ENCODE data around the gene ARHGEF5. TPM values are rescaled to one million over a fixed set of nuclear protein-coding genes. Genes with fewer than 3 reads are reported as not detected.
"Not testable (repeated sequence)": the region's sequence is repeated elsewhere in the genome, so short reads cannot be mapped to it uniquely, and the experiment has no call there.

Gene ARHGEF5
- polyA plus RNA-seq, 2 donors: 14.6 to 22.1 TPM

DNA sequence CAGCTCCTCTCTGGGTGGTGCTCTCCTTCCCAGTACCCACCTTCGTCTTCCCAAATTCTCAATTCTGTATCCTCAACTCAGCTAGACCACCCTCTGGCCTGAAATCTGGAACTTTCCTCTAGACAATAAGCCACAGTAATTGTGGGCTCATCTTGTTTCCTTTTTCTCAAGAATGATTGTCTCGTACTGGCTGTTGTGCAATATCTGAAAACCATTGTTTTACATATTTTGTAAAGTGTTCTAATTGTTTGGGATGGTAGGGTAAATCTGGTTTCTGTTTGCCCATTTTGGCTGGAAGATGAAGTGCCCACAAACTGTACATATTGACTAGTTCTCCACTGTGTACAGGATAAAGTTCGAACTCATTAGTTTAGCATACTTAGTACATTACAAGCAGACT, 59.6 kb downstream of the ARHGEF5 start:
- WGBS, 2 donors: 52 to 73% methylated on average over 3 of the region's 3 CpGs
- peaks cover 0 to 4% of the 10 kb centered on the region in 2 donors for H3K4me1 ChIP-seq (ENCODE audit: control insufficient read depth in 2 of 2, insufficient read depth in 2 of 2, low read length in 1 of 2)
- H3K36me3 ChIP-seq (ENCODE audit: control insufficient read depth in 2 of 2, insufficient read depth in 2 of 2, low read length in 1 of 2): no peaks in the 10 kb centered on the region
- H3K9me3 ChIP-seq (ENCODE audit: control insufficient read depth in 2 of 2, insufficient read depth in 1 of 2, low read depth in 1 of 2, low read length in 1 of 2): peaks cover 0 to 3% of the 10 kb centered on the region in 2 donors
- H3K27ac ChIP-seq (ENCODE audit: low read depth in 2 of 2, low read length in 1 of 2): no peak overlapping the region
- H3K27me3 ChIP-seq (ENCODE audit: control insufficient read depth in 1 of 2, insufficient read depth in 2 of 2, low read length in 2 of 2): no peaks in the 10 kb centered on the region
- H3K4me3 ChIP-seq (ENCODE audit: low read depth in 1 of 2, low read length in 2 of 2): no peak overlapping the region

DNA sequence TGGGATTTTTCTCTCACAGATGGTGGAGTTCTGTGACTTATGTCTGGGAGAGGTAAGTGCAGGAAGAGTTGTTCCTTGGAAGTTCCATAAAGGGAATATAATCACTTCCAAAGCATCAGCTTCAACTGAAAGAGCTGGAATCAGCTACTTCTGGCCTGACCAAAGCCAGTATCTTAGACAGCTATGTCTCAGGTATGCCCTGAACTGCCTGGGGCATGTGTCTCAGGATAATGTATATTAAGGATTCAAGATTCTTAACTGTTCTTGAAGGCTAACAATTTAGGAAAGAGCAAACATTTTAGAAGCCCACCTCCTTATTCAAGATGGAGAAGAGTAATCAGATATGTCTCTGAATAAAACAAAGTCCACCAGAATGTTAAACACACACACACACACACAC, 60.7 kb downstream of the ARHGEF5 start:
- H3K4me1 ChIP-seq (ENCODE audit: control insufficient read depth in 2 of 2, insufficient read depth in 2 of 2, low read length in 1 of 2): peaks cover 0 to 3% of the 10 kb centered on the region in 2 donors
- H3K27me3 ChIP-seq (ENCODE audit: control insufficient read depth in 1 of 2, insufficient read depth in 2 of 2, low read length in 2 of 2): no peaks in the 10 kb centered on the region
- peaks cover 0 to 3% of the 10 kb centered on the region in 2 donors for H3K9me3 ChIP-seq (ENCODE audit: control insufficient read depth in 2 of 2, insufficient read depth in 1 of 2, low read depth in 1 of 2, low read length in 1 of 2)
- no peaks in the 10 kb centered on the region for H3K36me3 ChIP-seq (ENCODE audit: control insufficient read depth in 2 of 2, insufficient read depth in 2 of 2, low read length in 1 of 2)
- no peak overlapping the region for H3K4me3 ChIP-seq (ENCODE audit: low read depth in 1 of 2, low read length in 2 of 2)
- H3K27ac ChIP-seq (ENCODE audit: low read depth in 2 of 2, low read length in 1 of 2): no peak overlapping the region

- H3K9me3 ChIP-seq (ENCODE audit: control insufficient read depth in 2 of 2, insufficient read depth in 1 of 2, low read depth in 1 of 2, low read length in 1 of 2): peaks cover 0 to 3% of the 10 kb centered on the region in 2 donors
These were observed 61.1 kb downstream of the ARHGEF5 start for GRCh38 chr7:144416341-144416740.

DNA sequence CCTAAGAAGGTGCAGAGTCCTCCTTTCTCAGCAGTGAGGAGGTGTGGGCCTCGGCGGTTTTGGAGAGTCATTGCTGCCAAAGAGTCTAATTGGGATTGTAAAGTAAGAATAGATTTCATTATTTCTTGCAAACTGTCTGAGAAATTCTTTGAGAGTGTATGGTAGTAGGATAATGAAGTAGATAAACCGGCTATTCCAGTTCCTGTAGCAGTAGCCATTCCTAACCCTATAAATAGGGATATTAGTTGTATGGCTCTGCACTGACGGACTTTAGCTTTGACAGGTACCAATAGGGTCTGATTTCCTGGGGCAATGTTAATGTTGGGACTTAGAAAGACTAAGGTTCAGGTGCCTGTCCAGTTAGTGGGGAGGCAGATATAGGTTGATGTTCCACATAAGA, 63.7 kb downstream of the ARHGEF5 start:
- H3K27ac ChIP-seq (ENCODE audit: low read depth in 2 of 2, low read length in 1 of 2); H3K9me3 ChIP-seq (ENCODE audit: control insufficient read depth in 2 of 2, insufficient read depth in 1 of 2, low read depth in 1 of 2, low read length in 1 of 2); H3K36me3 ChIP-seq (ENCODE audit: control insufficient read depth in 2 of 2, insufficient read depth in 2 of 2, low read length in 1 of 2); H3K4me1 ChIP-seq (ENCODE audit: control insufficient read depth in 2 of 2, insufficient read depth in 2 of 2, low read length in 1 of 2); H3K4me3 ChIP-seq (ENCODE audit: low read depth in 1 of 2, low read length in 2 of 2); H3K27me3 ChIP-seq (ENCODE audit: control insufficient read depth in 1 of 2, insufficient read depth in 2 of 2, low read length in 2 of 2): not testable (repeated sequence)
- 56 to 59% methylated on average over 4 of the region's 4 CpGs for WGBS, 2 donors

More at GRCh38 chr7:144416341-144416740, 61.1 kb downstream of the ARHGEF5 start:
- H3K4me3 ChIP-seq (ENCODE audit: low read depth in 1 of 2, low read length in 2 of 2): no peak overlapping the region
- no peak overlapping the region for H3K27ac ChIP-seq (ENCODE audit: low read depth in 2 of 2, low read length in 1 of 2)
- peaks cover 0 to 3% of the 10 kb centered on the region in 2 donors for H3K4me1 ChIP-seq (ENCODE audit: control insufficient read depth in 2 of 2, insufficient read depth in 2 of 2, low read length in 1 of 2)
- H3K36me3 ChIP-seq (ENCODE audit: control insufficient read depth in 2 of 2, insufficient read depth in 2 of 2, low read length in 1 of 2): no peaks in the 10 kb centered on the region
- H3K27me3 ChIP-seq (ENCODE audit: control insufficient read depth in 1 of 2, insufficient read depth in 2 of 2, low read length in 2 of 2): no peaks in the 10 kb centered on the region

DNA sequence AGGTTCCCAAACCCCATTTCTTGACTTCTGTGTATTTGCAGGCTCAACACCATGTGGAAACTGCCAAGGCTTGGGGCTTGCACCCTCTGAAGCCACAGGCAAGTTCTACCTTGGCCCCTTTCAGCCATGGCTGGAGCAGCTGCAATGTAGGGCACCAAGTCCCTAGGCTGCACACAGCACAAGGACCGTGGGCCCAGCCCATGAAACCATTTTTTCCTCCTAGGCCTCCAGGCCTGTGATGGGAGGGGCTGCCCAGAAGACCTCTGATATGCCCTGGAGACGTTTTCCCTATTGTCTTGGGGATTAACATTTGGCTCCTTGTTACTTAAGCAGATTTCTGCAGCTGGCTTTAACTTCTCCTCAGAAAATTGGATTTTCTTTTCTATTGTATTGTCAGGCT, 72.3 kb downstream of the ARHGEF5 start:
- not testable (repeated sequence) for H3K4me3 ChIP-seq (ENCODE audit: low read depth in 1 of 2, low read length in 2 of 2); H3K36me3 ChIP-seq (ENCODE audit: control insufficient read depth in 2 of 2, insufficient read depth in 2 of 2, low read length in 1 of 2); H3K27ac ChIP-seq (ENCODE audit: low read depth in 2 of 2, low read length in 1 of 2); H3K4me1 ChIP-seq (ENCODE audit: control insufficient read depth in 2 of 2, insufficient read depth in 2 of 2, low read length in 1 of 2); H3K27me3 ChIP-seq (ENCODE audit: control insufficient read depth in 1 of 2, insufficient read depth in 2 of 2, low read length in 2 of 2); H3K9me3 ChIP-seq (ENCODE audit: control insufficient read depth in 2 of 2, insufficient read depth in 1 of 2, low read depth in 1 of 2, low read length in 1 of 2)
- 44 to 50% methylated on average over 2 of the region's 2 CpGs for WGBS, 2 donors

GRCh38 chr7:144428431-144428830, 73.2 kb downstream of the ARHGEF5 start:
- no peaks in the 10 kb centered on the region for H3K36me3 ChIP-seq (ENCODE audit: control insufficient read depth in 2 of 2, insufficient read depth in 2 of 2, low read length in 1 of 2)
- H3K27ac ChIP-seq (ENCODE audit: low read depth in 2 of 2, low read length in 1 of 2): no peak overlapping the region
- H3K27me3 ChIP-seq (ENCODE audit: control insufficient read depth in 1 of 2, insufficient read depth in 2 of 2, low read length in 2 of 2): no peaks in the 10 kb centered on the region
- WGBS, 2 donors: 70 to 90% methylated on average over 2 of the region's 2 CpGs
- H3K4me3 ChIP-seq (ENCODE audit: low read depth in 1 of 2, low read length in 2 of 2): no peak overlapping the region
- peaks cover 0 to 6% of the 10 kb centered on the region in 2 donors for H3K9me3 ChIP-seq (ENCODE audit: control insufficient read depth in 2 of 2, insufficient read depth in 1 of 2, low read depth in 1 of 2, low read length in 1 of 2)
- H3K4me1 ChIP-seq (ENCODE audit: control insufficient read depth in 2 of 2, insufficient read depth in 2 of 2, low read length in 1 of 2): no peaks in the 10 kb centered on the region

Other genes starting within 250 kb of the ARHGEF5 start
- gene OR2A2, start 245.8 kb upstream of the ARHGEF5 start, polyA plus RNA-seq: not detected
- gene OR2A14, start 232.2 kb upstream of the ARHGEF5 start, polyA plus RNA-seq: not detected
- gene CTAGE4, start 171.9 kb upstream of the ARHGEF5 start, polyA plus RNA-seq: 1 to 10 TPM; 3.2 to 4.3 TPM
- gene ARHGEF35, start 159.6 kb upstream of the ARHGEF5 start, polyA plus RNA-seq: 10 to 100 TPM; 20.0 to 20.1 TPM
- under 1 TPM in 1 of 2 donors, not detected in 1; 0.02 TPM for gene OR2A42, start 115.8 kb upstream of the ARHGEF5 start, polyA plus RNA-seq
- 1 to 10 TPM; 1.1 to 1.6 TPM for gene OR2A7, start 90.6 kb upstream of the ARHGEF5 start, polyA plus RNA-seq
- gene CTAGE8, start 86.1 kb upstream of the ARHGEF5 start, polyA plus RNA-seq: 1 to 10 TPM in 1 of 2 donors, under 1 TPM in 1; 0.01 to 2.5 TPM
- under 1 TPM in 1 of 2 donors, not detected in 1; 0.01 TPM for gene OR2A1, start 43.0 kb upstream of the ARHGEF5 start, polyA plus RNA-seq
- gene NOBOX, start 48.3 kb downstream of the ARHGEF5 start, polyA plus RNA-seq: not detected

Measured in esophagus (tissue), 2 donors.